ENCODE measurements around the gene FBXO4. TPM values are rescaled to one million over a fixed set of nuclear protein-coding genes. Genes with fewer than 3 reads are reported as not detected.
"Not testable (repeated sequence)": the region's sequence is repeated elsewhere in the genome, so short reads cannot be mapped to it uniquely, and the experiment has no call there.

Gene FBXO4
- polyA plus RNA-seq, 3 donors, result 12.4 to 18.3 (median 15.9) TPM

DNA sequence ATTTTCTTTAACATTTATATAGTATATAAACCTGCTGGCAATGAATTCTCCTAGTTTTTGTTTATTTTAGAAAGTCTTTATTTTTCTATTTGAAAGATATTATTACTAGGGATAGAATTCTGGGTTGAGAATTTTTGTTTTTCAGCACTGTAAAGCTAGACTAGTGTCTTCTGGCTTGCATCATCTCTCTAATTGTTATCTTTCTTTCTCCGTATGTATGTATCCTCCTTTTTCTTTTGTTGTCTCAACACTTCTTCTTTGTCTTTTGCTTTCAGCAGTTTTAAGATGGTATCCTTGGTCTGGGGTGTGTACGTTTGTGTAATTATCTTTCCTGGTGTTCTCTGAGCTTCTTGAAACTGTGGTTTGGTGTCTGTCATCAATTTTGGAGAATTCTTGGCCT, 48.8 kb downstream of the FBXO4 start:
- DNase-seq, result no peak

DNA sequence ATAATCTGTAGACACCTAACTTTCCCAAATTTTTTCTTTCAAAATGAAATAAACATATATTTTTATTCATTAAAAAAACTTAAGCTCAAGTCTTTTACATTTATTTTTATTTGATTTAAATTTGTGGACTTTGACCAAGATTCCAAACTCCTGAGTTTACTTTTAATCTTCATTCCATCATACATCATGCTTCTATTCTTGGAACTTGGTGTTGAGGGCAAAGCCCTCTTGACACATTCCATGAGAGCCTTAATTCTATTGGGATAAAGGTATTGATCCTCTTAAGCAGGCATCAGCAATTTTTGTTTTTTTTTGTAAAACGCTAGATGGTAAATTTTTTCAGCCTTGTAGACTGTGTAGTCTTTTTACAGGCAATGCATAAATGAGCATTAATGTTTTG, 53.6 kb downstream of the FBXO4 start:
- no peak for DNase-seq

DNA sequence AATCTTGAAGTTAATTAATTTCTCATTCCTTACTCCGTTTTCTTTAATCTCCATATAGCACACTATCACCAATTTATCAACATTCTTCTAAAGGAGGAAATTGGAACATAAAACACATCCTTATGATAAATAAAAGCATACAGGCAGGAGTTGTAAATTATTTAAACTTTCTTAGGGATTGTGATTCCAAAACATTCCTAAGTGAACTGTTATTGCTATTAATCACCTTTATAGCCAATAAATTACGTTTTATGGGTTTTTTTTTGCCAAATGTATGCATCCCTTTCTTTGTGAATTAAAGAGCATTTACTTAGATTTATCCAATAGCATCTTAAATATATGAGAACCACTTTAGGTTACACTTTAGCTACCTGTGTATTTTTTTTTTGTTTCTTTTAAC, 55.3 kb downstream of the FBXO4 start:
- peak; percentile 53 for DNase-seq

DNA sequence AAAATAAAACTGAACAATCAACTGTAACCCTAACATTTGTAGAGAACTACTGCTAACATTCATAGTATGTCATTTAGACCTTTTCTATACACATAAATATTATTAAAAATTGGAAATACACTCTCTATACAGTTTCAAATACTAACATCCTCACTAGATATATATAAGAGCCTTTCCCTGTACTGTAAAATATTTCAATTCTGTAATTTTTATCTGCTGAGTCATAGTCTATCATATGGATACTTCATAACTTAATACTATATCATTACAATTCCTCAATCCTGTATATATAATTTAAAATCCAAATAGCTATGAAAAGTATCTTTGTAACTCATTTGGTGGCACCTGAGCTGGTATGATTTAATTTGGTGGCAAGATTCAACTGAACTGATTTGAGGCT, 55.8 kb downstream of the FBXO4 start:
- DNase-seq, result no peak

DNA sequence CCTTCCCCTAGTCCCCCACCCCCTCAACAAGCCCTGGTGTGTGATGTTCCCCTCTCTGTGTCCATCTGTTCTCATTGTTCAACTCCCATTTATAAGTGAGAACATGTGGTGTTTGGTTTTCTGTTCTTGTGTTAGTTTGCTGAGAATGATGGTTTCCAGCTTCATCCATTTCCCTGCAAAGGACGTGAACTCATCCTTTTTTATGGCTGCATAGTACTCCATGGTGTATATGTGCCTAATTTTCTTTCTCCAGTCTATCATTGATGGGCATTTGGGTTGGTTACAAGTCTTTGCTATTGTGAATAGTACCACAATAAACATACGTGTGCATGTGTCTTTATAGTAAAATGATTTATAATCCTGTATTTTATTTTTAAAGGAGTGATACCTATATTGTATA, 57.8 kb downstream of the FBXO4 start:
- not testable (repeated sequence) for DNase-seq

DNA sequence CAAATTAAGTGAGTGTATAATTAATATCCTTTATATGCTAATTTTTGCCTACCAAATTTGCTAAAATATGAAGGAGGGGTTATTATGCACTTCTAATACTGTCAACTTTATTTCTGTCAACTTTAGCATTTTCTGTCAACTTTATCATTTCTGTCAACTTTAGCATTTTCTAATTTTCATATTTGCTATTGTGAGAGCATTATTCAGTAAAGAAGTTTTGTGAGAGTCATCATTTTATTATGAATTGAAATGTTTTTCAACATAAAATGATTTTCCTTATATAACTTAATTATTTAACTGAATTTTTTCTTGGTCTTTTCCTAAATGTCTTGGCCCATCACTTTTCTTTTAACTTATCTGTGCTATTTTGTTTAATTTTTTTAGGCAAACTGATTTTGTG, 58.2 kb downstream of the FBXO4 start:
- no peak for DNase-seq

DNA sequence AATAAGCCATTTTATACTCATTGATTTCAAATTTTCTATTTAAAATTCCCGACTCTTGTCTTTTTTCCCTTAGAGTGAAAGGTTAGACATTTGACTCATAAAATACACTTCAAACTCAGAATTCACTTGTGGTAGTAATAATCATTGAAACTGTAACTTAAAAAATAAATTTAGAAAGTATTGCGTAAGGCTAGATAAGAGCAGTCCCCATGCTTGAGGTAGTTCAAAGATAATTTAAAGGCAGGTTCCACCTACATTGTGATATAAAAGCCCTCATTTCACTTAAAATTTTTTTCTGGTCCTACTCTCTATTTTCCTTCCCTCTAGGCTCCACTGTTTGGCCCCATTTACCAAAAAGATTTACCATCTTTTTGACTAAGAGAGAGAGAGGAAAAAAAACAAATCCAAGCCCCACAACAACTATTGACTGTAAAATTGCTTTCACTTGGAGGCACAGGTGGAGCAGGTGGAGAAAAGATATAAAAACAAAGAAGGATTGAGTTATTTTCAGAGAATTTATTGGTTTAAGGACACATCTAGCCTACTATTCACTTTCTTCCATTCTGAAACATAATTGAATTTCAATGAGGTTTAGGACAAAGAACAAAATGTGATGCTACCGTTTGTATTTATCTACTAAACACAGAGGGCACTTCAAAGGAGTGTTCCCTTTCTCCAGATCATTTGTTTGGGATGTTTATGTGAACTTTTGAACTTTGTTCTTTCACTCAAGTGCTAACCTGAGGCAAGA, 61.0 kb downstream of the FBXO4 start:
- no peak for DNase-seq

Other genes with a start within 250 kb of the FBXO4 start
- 10 to 100 TPM; 49.6 to 55.4 (median 50.7) TPM for gene OXCT1, start 54.9 kb upstream of the FBXO4 start, polyA plus RNA-seq (ENCODE audit: insufficient read length in 3 of 3)
- 10 to 100 TPM; 27.3 to 34.1 (median 30.2) TPM for gene RIMOC1, start 20.9 kb upstream of the FBXO4 start, polyA plus RNA-seq (ENCODE audit: insufficient read length in 3 of 3)